Astrocyte (in vitro differentiated cells and primary cell): ENCODE data around the gene OR6P1.

ENCODE experiments used
- EZH2 ChIP-seq: IDR thresholded peaks from 2 replicates; pipeline ENCODE4 v1.6.1; 2012; ENCODE audit warnings: mild to moderate bottlenecking, low read length, inconsistent platforms; ENCODE audit not compliant: insufficient read depth
- TF ChIP-seq, protein P1 (sequence below): IDR thresholded peaks from 2 replicates; pipeline ENCODE4 v1.5.1; 2011; ENCODE audit warnings: low read depth, mild to moderate bottlenecking, inconsistent platforms, low read length, moderate library complexity; ENCODE audit not compliant: insufficient read depth

DNA sequence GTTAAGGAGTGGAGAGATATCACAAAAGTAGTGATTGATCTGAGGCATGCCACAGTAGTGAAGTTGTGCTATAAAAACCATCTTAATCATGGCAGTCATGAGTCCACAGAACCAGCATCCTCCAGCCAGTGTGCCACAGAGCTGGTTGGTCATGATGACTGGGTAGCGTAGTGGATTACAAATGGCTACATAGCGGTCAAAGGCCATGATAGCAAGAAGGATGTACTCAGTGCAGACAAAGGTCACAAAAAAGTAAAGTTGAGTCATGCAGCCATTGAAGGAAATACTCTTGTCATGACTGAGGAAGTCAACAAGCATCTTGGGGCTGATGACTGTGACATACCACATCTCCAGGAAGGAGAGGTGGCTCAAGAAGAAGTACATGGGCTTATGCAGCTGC, 22.8 kb downstream of the OR6P1 start:
- TF ChIP-seq, protein P1, sequence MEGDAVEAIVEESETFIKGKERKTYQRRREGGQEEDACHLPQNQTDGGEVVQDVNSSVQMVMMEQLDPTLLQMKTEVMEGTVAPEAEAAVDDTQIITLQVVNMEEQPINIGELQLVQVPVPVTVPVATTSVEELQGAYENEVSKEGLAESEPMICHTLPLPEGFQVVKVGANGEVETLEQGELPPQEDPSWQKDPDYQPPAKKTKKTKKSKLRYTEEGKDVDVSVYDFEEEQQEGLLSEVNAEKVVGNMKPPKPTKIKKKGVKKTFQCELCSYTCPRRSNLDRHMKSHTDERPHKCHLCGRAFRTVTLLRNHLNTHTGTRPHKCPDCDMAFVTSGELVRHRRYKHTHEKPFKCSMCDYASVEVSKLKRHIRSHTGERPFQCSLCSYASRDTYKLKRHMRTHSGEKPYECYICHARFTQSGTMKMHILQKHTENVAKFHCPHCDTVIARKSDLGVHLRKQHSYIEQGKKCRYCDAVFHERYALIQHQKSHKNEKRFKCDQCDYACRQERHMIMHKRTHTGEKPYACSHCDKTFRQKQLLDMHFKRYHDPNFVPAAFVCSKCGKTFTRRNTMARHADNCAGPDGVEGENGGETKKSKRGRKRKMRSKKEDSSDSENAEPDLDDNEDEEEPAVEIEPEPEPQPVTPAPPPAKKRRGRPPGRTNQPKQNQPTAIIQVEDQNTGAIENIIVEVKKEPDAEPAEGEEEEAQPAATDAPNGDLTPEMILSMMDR: no peak
- TF ChIP-seq EZH2: no peak
